H1 (cell line): ENCODE data around the gene NHEJ1. TPM values are rescaled to one million over a fixed set of nuclear protein-coding genes. Genes with fewer than 3 reads are reported as not detected.

Experiments used
- CTCF ChIA-PET: fragments of 300-600 bp; sonication (Branson Sonifier 250); formaldehyde crosslinking; loops from one replicate; lab custom pipeline; 2021; ENCODE audit not compliant: partially characterized antibody; lab: Charles Lee
- POLR2A ChIA-PET: fragments of 300-600 bp; sonication (Branson Sonifier 250); formaldehyde crosslinking; loops from one replicate; lab custom pipeline; 2021; ENCODE audit warnings: inconsistent platforms; ENCODE audit not compliant: partially characterized antibody; lab: Charles Lee
- DNase-seq, 2 experiments: peaks; one replicate each; pipeline versions ENCODE4 v3.0.0 to v3.0.0-alpha.2; 2010 to 2022; ENCODE audit warnings: low spot score in 2 of 2, low read depth in 1 of 2, mixed read lengths in 1 of 2
- FAIRE-seq: peaks from 2 replicates; lab custom pipeline; 2011; peaks lifted over from hg19 to GRCh38; lab: Jason Lieb, UNC
- H2AFZ ChIP-seq: 2 replicates; pipeline ENCODE4 v1.8.1; 2012; ENCODE audit warnings: low read length, inconsistent platforms
- H2AK5ac ChIP-seq: 2 replicates; pipeline ENCODE4 v1.6.1; 2013; ENCODE audit warnings: low read depth, low read length
- H2BK120ac ChIP-seq: replicated peaks from 2 replicates; pipeline ENCODE3; 2013; ENCODE audit warnings: low read depth, low read length, inconsistent platforms
- H2BK12ac ChIP-seq: 2 replicates; pipeline ENCODE4 v1.6.1; 2013; ENCODE audit warnings: low read depth, low read length
- H2BK15ac ChIP-seq: 2 replicates; pipeline ENCODE4 v1.6.1; 2013; ENCODE audit warnings: low read length
- H2BK20ac ChIP-seq: 2 replicates; pipeline ENCODE4 v1.6.1; 2013; ENCODE audit warnings: low read length
- H2BK5ac ChIP-seq: 2 replicates; pipeline ENCODE4 v1.6.1; 2013; ENCODE audit warnings: low read depth, low read length
- H3K14ac ChIP-seq: 2 replicates; pipeline ENCODE4 v1.6.1; 2013; ENCODE audit warnings: inconsistent platforms; ENCODE audit not compliant: insufficient read length
- H3K18ac ChIP-seq: 2 replicates; pipeline ENCODE4 v1.6.1; 2013; ENCODE audit warnings: low read length; ENCODE audit errors: extremely low read depth
- H3K23ac ChIP-seq: 2 replicates; pipeline ENCODE4 v1.6.1; 2013; ENCODE audit warnings: inconsistent platforms; ENCODE audit not compliant: insufficient read length
- H3K23me2 ChIP-seq: 2 replicates; pipeline ENCODE4 v1.6.1; 2013; ENCODE audit warnings: low read depth, low read length
- H3K27ac ChIP-seq: 2 replicates; pipeline ENCODE4 v1.6.1; 2011; ENCODE audit warnings: low read depth, low read length, inconsistent platforms
- H3K27me3 ChIP-seq, 4 experiments: replicated peaks in 1 of 4; 1 replicate in 1 of 4; 2 replicates in 3 of 4; pipeline versions ENCODE4 v1.6.1 to v1.8.1; 2011 to 2013; ENCODE audit warnings: low read length in 3 of 4, mild to moderate bottlenecking in 3 of 4, inconsistent platforms in 2 of 4, mixed read lengths in 2 of 4, moderate library complexity in 1 of 4; ENCODE audit not compliant: control insufficient read depth in 3 of 4, insufficient read depth in 3 of 4; ENCODE audit errors: extremely low read depth in 1 of 4
- H3K36me3 ChIP-seq, 4 experiments: 2 replicates each; pipeline versions ENCODE4 v1.6.1 to v1.8.1; 2011 to 2013; ENCODE audit warnings: mild to moderate bottlenecking in 4 of 4, low read length in 3 of 4, moderate library complexity in 2 of 4, control low read depth in 1 of 4, inconsistent platforms in 1 of 4; ENCODE audit not compliant: insufficient read depth in 4 of 4, control insufficient read depth in 2 of 4
- H3K4ac ChIP-seq: replicated peaks from 2 replicates; pipeline ENCODE3; 2013; ENCODE audit warnings: low read length, low read depth, mixed read lengths, inconsistent platforms; ENCODE audit not compliant: insufficient read length
- H3K4me1 ChIP-seq, 4 experiments: replicated peaks in 1 of 4; 1 replicate in 1 of 4; 2 replicates in 3 of 4; pipeline versions ENCODE4 v1.6.1 to v1.8.1; 2011 to 2013; ENCODE audit warnings: low read length in 3 of 4, inconsistent platforms in 2 of 4, mixed read lengths in 1 of 4; ENCODE audit not compliant: insufficient read depth in 4 of 4, control insufficient read depth in 3 of 4
- H3K4me2 ChIP-seq, 2 experiments: 2 replicates each; pipeline versions ENCODE4 v1.6.1 to v1.8.1; 2011 to 2013; ENCODE audit warnings: low read depth in 2 of 2, low read length in 2 of 2, control low read depth in 1 of 2, inconsistent platforms in 1 of 2, mild to moderate bottlenecking in 1 of 2; ENCODE audit not compliant: insufficient read depth in 1 of 2
- H3K4me3 ChIP-seq, 4 experiments: fragments of 200-600, 300-600 bp in 1 of 4; sonication (generic), shearing (Covaris generic), sonication (Bioruptor Twin) in 1 of 4; 2 replicates each; pipeline versions ENCODE4 v1.5.1 to v1.8.1; 2011 to 2016; ENCODE audit warnings: low read length in 4 of 4, low read depth in 3 of 4, control low read depth in 2 of 4, inconsistent platforms in 2 of 4, mild to moderate bottlenecking in 2 of 4, mixed read lengths in 1 of 4, moderate library complexity in 1 of 4; ENCODE audit not compliant: insufficient read depth in 2 of 4; ENCODE audit errors: extremely low read depth in 1 of 4
- H3K56ac ChIP-seq: replicated peaks from 2 replicates; pipeline ENCODE3; 2013; ENCODE audit warnings: low read depth, mild to moderate bottlenecking, mixed read lengths, low read length, inconsistent platforms; ENCODE audit not compliant: insufficient read length
- H3K79me1 ChIP-seq: 2 replicates; pipeline ENCODE4 v1.6.1; 2013; ENCODE audit warnings: low read depth, low read length, control low read depth
- H3K79me2 ChIP-seq, 2 experiments: 2 replicates each; pipeline versions ENCODE4 v1.6.1 to v1.8.1; 2012 to 2013; ENCODE audit warnings: low read length in 2 of 2, mild to moderate bottlenecking in 2 of 2, inconsistent platforms in 1 of 2; ENCODE audit not compliant: insufficient read depth in 2 of 2, control insufficient read depth in 1 of 2
- H3K9ac ChIP-seq, 4 experiments: replicated peaks in 1 of 4; 1 replicate in 1 of 4; 2 replicates in 3 of 4; pipeline versions ENCODE4 v1.6.1 to v1.8.1; 2011 to 2013; ENCODE audit warnings: low read depth in 3 of 4, low read length in 3 of 4, control low read depth in 2 of 4, mild to moderate bottlenecking in 2 of 4, moderate library complexity in 2 of 4, inconsistent platforms in 1 of 4; ENCODE audit errors: extremely low read depth in 1 of 4
- H3K9me3 ChIP-seq, 2 experiments: 2 replicates each; pipeline versions ENCODE4 v1.6.1 to v1.8.1; 2012 to 2013; ENCODE audit warnings: mild to moderate bottlenecking in 2 of 2, moderate library complexity in 2 of 2, control low read depth in 1 of 2, inconsistent platforms in 1 of 2, low read depth in 1 of 2, low read length in 1 of 2, mixed read lengths in 1 of 2; ENCODE audit not compliant: insufficient read depth in 2 of 2
- H4K20me1 ChIP-seq, 2 experiments: replicated peaks in 1 of 2; 2 replicates each; pipeline versions ENCODE3 to v1.8.1; 2011 to 2013; ENCODE audit warnings: inconsistent platforms in 2 of 2, low read length in 2 of 2, mild to moderate bottlenecking in 1 of 2; ENCODE audit not compliant: insufficient read depth in 2 of 2, control insufficient read depth in 1 of 2
- H4K5ac ChIP-seq: 2 replicates; pipeline ENCODE4 v1.6.1; 2013; ENCODE audit warnings: low read length, low read depth, mixed read lengths, inconsistent platforms; ENCODE audit not compliant: insufficient read length
- H4K8ac ChIP-seq: 2 replicates; pipeline ENCODE4 v1.8.0; 2013; ENCODE audit warnings: mild to moderate bottlenecking, moderate library complexity, low read length, inconsistent platforms; ENCODE audit not compliant: insufficient read depth; ENCODE audit errors: extremely low read depth
- H4K91ac ChIP-seq: replicated peaks from 2 replicates; pipeline ENCODE3; 2013; ENCODE audit warnings: low read length, mixed read lengths, inconsistent platforms; ENCODE audit not compliant: insufficient read length
- POLR2A ChIP-seq, 2 experiments: IDR thresholded peaks; 1 replicate in 1 of 2; 2 replicates in 1 of 2; pipeline ENCODE4 v1.6.1; 2011; ENCODE audit warnings: low read depth in 2 of 2, low read length in 2 of 2, mild to moderate bottlenecking in 2 of 2; ENCODE audit errors: control extremely low read depth in 1 of 2
- RFX5 ChIP-seq: IDR thresholded peaks from 2 replicates; pipeline ENCODE4 v1.6.1; 2011; ENCODE audit warnings: low read depth, low read length, improper control_type of control experiment, borderline replicate concordance
- RNF2 ChIP-seq: fragments of 200-900, 300-1000 bp; sonication (generic); IDR thresholded peaks from 2 replicates; pipeline ENCODE4 v1.7.1; 2016; ENCODE audit warnings: borderline replicate concordance, low read depth, mild to moderate bottlenecking, antibody characterized with exemption, low read length; ENCODE audit not compliant: poor library complexity, severe bottlenecking; ENCODE audit errors: missing control alignments
- SRF ChIP-seq: IDR thresholded peaks from 2 replicates; pipeline ENCODE4 v1.6.1; 2011; ENCODE audit warnings: mild to moderate bottlenecking, low read depth, low read length, moderate library complexity
- TEAD4 ChIP-seq: IDR thresholded peaks from 2 replicates; pipeline ENCODE4 v1.6.1; 2012; ENCODE audit warnings: low read depth, low read length, inconsistent platforms, mixed read lengths
- WGBS, 2 experiments: shearing (Covaris generic) in 1 of 2; methylation state at CpG; one replicate each; pipeline versions ENCODE4 v1.1.6 to v1.1.7; 2013 to 2015; ENCODE audit warnings: low lambda C conversion rate in 2 of 2, mixed read lengths in 2 of 2, inconsistent platforms in 1 of 2, low coverage in 1 of 2, missing lambda C conversion rate in 1 of 2; ENCODE audit not compliant: insufficient replicate concordance in 2 of 2, insufficient coverage in 1 of 2, insufficient read length in 1 of 2; ENCODE audit errors: extremely low coverage in 1 of 2, missing lambda C conversion rate in 1 of 2; 5-methylcytosine and 5-hydroxymethylcytosine counted together
- polyA plus RNA-seq, 7 experiments: library from polyadenylated mRNA; depleted of rRNA in 3 of 7; stranded (reverse) in 5 of 7; unstranded in 2 of 7; fragments of >200 nt in 5 of 7; fragments of 200-250 nt in 2 of 7; gene quantifications; 1 replicate in 5 of 7; 2 replicates in 1 of 7; 4 replicates in 1 of 7; pipeline versions ENCODE4 v1.2.1 to v1.2.3, GENCODE V29; 2011 to 2013; ENCODE audit warnings: missing spikeins in 2 of 7, mixed read lengths in 2 of 7
- total RNA-seq: library from RNA; stranded (reverse); fragmentation: NEBNext Ultra II Directional; extraction: Animal tissue kit (Norgen Biotek cat#: 25700); gene quantifications from 2 replicates; pipeline ENCODE4 v1.2.1, GENCODE V29; 2021

The NHEJ1 gene
- total and polyA plus RNA-seq, 2 of the 8 experiments (the other 6 are each of a cell fraction or from before 2014, with no cell fraction given), result 22.7 to 24.1 TPM

- no peak overlapping the region for H3K4me3 ChIP-seq
- no peaks in the 10 kb centered on the region for H3K27me3 ChIP-seq
- H2AFZ ChIP-seq, result no peak overlapping the region
- H4K91ac ChIP-seq, result no peak overlapping the region
- H3K27ac ChIP-seq, result no peak overlapping the region
- peaks cover 6 to 37% (median 22%) of the 10 kb centered on the region in 4 experiments; a peak in 6 of 8 replicates for H3K36me3 ChIP-seq
- no peak overlapping the region for H4K5ac ChIP-seq
- peaks cover 0 to 8% of the 10 kb centered on the region in 2 experiments; a peak in 1 of 4 replicates for H3K79me2 ChIP-seq
- DNase-seq, result no peak
- H3K79me1 ChIP-seq, result peaks cover 6% of the 10 kb centered on the region
- no peak overlapping the region for H3K18ac ChIP-seq
- no peak overlapping the region for H3K9ac ChIP-seq
- H3K23ac ChIP-seq, result no peak overlapping the region
- no peak overlapping the region for H2BK120ac ChIP-seq
- H2BK5ac ChIP-seq, result no peak overlapping the region
- ChIA-PET CTCF (interaction anchor here (0.5 to 3.9 kb wide), 7 partner anchors 10 to 456 kb away, joined by 3 to 18 read pairs (median 3); no protein-coding TSS in a partner anchor), POLR2A (interaction anchor here (1.0 to 2.8 kb wide), 5 partner anchors 11 to 67 kb away, joined by 3 to 11 read pairs (median 5); partner anchors contain the start of genes ABCB6 and ANKZF1)
- H3K56ac ChIP-seq, result no peak overlapping the region
- H3K9me3 ChIP-seq, result no peaks in the 10 kb centered on the region
- H2BK15ac ChIP-seq, result no peak overlapping the region
- H3K4ac ChIP-seq, result no peak overlapping the region
- peaks cover 0 to 4% of the 10 kb centered on the region in 2 experiments for H4K20me1 ChIP-seq
- no peak overlapping the region for H2BK20ac ChIP-seq
- 84% methylated on average over 8 of the region's 8 CpGs; no CpG with 5 or more reads in 1 of the 2 experiments for WGBS, 2 experiments
- H2AK5ac ChIP-seq, result no peak overlapping the region
- no peak overlapping the region for H2BK12ac ChIP-seq
- no peak overlapping the region for H3K14ac ChIP-seq
- no peak for FAIRE-seq
- H3K4me2 ChIP-seq, result no peak overlapping the region
- peaks cover 0 to 6% (median 4%) of the 10 kb centered on the region in 4 experiments; a peak in 6 of 7 replicates for H3K4me1 ChIP-seq
- TF ChIP-seq POLR2A (IDR thresholded peaks at IDR 0.05; ENCODE audit: control extremely low read depth in 1 of 2, low read depth in 2 of 2, low read length in 2 of 2), result no peak
- peak; percentile 30 for TF ChIP-seq RNF2
- TF ChIP-seq RFX5, result no peak
- no peak for TF ChIP-seq SRF
- TF ChIP-seq TEAD4, result no peak
- H3K23me2 ChIP-seq, result peaks cover 7% of the 10 kb centered on the region; the same call in 1 of the 2 replicates
- no peak overlapping the region for H4K8ac ChIP-seq
These were observed 21.9 kb upstream of the NHEJ1 start for GRCh38 chr2:219182331-219183150.
